Omental fat pad (tissue), 4 donors: ENCODE measurements around the gene EXOC7. TPM values are rescaled to one million over a fixed set of nuclear protein-coding genes. Genes with fewer than 3 reads are reported as not detected.
"Not testable (repeated sequence)": the region's sequence is repeated elsewhere in the genome, so short reads cannot be mapped to it uniquely, and the experiment has no call there.

Source experiments
- ATAC-seq: fragments of 150-250 bp; one replicate; pipeline ENCODE4 v1.9.1; 2016; ENCODE audit warnings: mild to moderate bottlenecking, moderate library complexity; ENCODE audit not compliant: low FRiP score
- DNase-seq: peaks from one replicate; pipeline ENCODE4 v3.0.0-alpha.2; 2019; ENCODE audit warnings: low spot score
- CTCF ChIP-seq, 3 donors: fragments of 450-650 bp; IDR thresholded peaks; one replicate each; pipeline ENCODE4 v1.5.1; 2016 to 2017; ENCODE audit warnings: antibody characterized with exemption in 3 of 3, mild to moderate bottlenecking in 3 of 3, moderate library complexity in 2 of 3
- total RNA-seq, 4 donors: library from RNA; depleted of rRNA; stranded (reverse); fragments of >200 nt; gene quantifications; one replicate each; pipeline ENCODE4 v1.1.0, GENCODE V29; 2016

Gene EXOC7
- total RNA-seq, 4 donors from 2014 or later = 69.3 to 93.9 (median 74.1) TPM

DNA sequence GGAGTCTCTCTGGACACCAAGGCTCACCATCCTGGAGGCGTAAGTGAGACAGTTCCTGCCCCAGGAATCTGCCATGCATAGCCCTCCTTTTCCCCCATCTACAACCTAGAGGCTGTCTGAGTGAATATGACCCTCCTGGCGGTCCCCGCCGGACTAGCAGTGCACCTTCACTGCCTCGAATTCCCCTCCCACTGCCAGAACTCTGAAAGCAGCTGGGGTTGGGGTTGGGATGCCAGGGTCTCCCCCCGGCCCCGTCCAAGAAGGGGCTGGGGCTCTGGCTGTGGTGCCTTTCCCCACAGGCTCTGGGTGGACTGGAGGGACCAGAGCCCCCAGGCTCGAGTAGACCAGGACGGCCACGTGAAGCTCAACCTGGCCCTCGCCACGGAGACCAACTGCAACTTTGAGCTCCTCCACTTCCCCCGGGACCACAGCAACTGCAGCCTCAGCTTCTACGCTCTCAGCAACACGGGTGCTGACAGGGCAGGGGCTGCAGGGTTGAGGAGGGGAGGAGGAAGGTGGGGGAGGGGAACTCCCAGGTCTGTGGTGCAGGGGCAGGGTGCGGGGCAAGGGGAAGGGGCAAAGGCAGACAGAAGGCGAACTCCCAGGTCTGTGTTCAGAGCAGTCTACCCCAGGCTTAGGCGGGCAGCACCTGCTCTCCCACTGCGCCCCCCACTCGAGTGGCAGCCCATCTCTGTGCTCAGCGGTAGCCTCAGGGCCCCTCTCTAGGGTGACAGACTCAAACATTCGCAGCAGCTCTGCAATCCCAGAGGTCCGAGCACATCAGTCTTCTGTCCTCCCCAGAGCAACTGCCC is 23.4 kb downstream of the EXOC7 start:
- DNase-seq (no peak), ATAC-seq (no peak)

DNA sequence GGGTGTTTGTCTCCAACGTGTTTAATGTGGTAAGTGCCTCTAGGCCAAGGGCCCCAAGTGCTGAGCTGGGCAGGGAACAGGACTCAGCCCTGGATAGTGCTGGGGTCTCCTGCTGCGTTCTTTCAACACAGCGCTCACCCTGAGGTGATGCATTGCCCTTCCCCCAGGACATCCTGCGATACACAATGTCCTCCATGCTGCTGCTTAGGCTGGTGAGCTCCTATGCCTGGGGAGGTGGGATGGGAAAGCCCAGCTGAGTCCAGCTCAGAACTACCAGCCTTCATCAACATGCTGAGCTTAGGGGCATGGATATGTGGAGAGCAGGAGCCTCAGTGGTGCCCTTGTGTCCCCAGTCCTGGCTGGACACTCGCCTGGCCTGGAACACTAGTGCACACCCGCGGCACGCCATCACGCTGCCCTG is 24.0 kb downstream of the EXOC7 start:
- no peak for TF ChIP-seq CTCF (IDR thresholded peaks at IDR 0.05)
- DNase-seq (no peak), ATAC-seq (no peak)

More for the DNA sequence above, 23.4 kb downstream of the EXOC7 start:
- no peak for TF ChIP-seq CTCF (IDR thresholded peaks at IDR 0.05)

GRCh38 chr17:76078860-76079534 is 24.6 kb downstream of the EXOC7 start, which contains the start of gene ZACN:
ZACN (plus strand) TSS chr17:76079182; CDS start chr17:76079265, 83 bp downstream.
- ATAC-seq = no peak
- DNase-seq = no peak
- TF ChIP-seq CTCF (IDR thresholded peaks at IDR 0.05) = no peak

GRCh38 chr17:76078370-76078769 is 25.2 kb downstream of the EXOC7 start:
- not testable (repeated sequence) for DNase-seq, ATAC-seq

GRCh38 chr17:76077584-76078110 is 25.9 kb downstream of the EXOC7 start:
- DNase-seq (no peak), ATAC-seq (no peak)
- TF ChIP-seq CTCF (IDR thresholded peaks at IDR 0.05) = no peak

- ATAC-seq (no peak), DNase-seq (no peak)
- TF ChIP-seq CTCF (IDR thresholded peaks at IDR 0.05) = no peak
Measured at GRCh38 chr17:76076765-76077583, 26.6 kb downstream of the EXOC7 start.
